Activated CD8-positive, alpha-beta memory T cell treated with anti-CD3 and anti-CD28 coated beads, Interleukin-2, amount 10 ng/mL, durations not matched to agents 7 days and 5 days (primary cell): Measurements from ENCODE around the gene NBR1. TPM values are rescaled to one million over a fixed set of nuclear protein-coding genes. Genes with fewer than 3 reads are reported as not detected.

ENCODE experiments used
- ATAC-seq: fragments of 150-1000 bp; cut with Tn5 transposase; one replicate; pipeline ENCODE4 v1.10.0; 2021; ENCODE audit warnings: moderate library complexity
- CTCF ChIA-PET: fragments of 350-600 bp; sonication (Branson Sonifier 250); formaldehyde crosslinking; loops from one replicate; lab custom pipeline; 2021; ENCODE audit warnings: antibody characterized with exemption; lab: Charles Lee
- DNase-seq: peaks from one replicate; pipeline ENCODE4 v3.0.0-alpha.2; 2020
- H3K27ac Mint-ChIP-seq: one replicate; pipeline ENCODE4 v1.8.0; 2021; ENCODE audit warnings: mild to moderate bottlenecking, mixed read lengths
- H3K27me3 Mint-ChIP-seq: one replicate; pipeline ENCODE4 v1.8.0; 2021; ENCODE audit warnings: mixed read lengths
- H3K36me3 Mint-ChIP-seq: one replicate; pipeline ENCODE4 v1.8.0; 2021; ENCODE audit warnings: mild to moderate bottlenecking, mixed read lengths
- H3K4me1 Mint-ChIP-seq: one replicate; pipeline ENCODE4 v1.8.0; 2021; ENCODE audit warnings: mixed read lengths
- H3K4me3 Mint-ChIP-seq: one replicate; pipeline ENCODE4 v1.8.0; 2021; ENCODE audit warnings: mild to moderate bottlenecking, moderate library complexity, mixed read lengths
- H3K9me3 Mint-ChIP-seq: one replicate; pipeline ENCODE4 v1.8.0; 2022; ENCODE audit warnings: low read depth, mixed read lengths
- total RNA-seq, 2 experiments: library from RNA; stranded (reverse); gene quantifications; one replicate each; pipeline ENCODE4 v1.2.3, GENCODE V29; 2021

Gene NBR1
- total RNA-seq, 2 experiments from 2014 or later = 46.0 to 53.0 TPM

DNA sequence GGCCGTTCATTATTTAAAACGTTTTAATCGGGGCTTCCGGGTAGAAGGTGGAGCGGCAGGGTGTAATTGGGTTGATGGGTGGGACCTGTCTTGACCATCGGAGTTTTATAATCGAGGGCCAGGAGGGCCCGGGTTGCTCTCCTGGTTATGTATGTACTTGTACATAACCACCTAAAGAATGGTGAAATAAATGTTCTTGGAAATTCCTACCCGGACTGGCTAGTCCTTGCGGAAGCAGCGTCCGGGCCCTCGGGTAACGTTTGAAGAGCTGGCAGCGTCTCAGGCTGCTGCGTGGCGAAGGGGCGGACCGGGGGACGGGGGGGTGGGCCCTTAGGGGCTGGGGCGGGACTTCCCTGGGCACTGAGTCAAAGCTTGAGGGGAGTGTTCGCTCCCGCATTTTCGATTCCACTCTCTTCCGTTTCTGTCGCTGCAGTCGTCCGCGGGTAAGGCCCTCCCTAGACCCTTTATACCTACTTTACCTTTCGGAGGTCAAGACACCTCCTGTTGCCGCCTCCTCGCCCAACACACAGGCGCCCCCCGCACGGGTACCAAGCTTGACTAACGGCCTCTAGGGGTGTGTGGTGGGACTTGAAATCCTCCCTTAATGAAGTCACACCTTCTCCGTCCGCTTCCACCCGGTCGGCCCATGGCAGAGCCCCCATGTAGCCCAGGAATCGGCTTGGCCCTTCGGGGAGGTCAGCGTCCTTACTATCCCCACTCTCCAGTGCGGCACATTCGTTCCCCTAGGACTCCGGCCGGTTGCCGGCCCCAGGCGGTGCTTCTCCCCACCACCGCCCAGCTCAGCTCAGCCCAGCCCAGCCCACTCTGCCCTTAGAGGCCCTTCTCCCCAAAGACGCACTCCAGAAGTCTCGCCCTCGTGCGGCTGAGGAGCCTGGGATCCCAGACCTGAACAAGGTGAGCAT lies 40.7 kb downstream of the NBR1 start, which contains the start of gene TMEM106A:
Gene TMEM106A, plus strand, starts transcription at position 396 of the 923 bp plus-strand sequence. CDS start 1,167 bp downstream, outside the sequence.
- Mint-ChIP-seq H3K27ac (peak within 1 kb of the TSS; percentile 91), H3K36me3 (peaks cover 31% of the 10 kb centered on the region), H3K4me3 (peak within 1 kb of the TSS; percentile 86), H3K27me3 (no peaks in the 10 kb centered on the region), H3K4me1 (peaks cover 31% of the 10 kb centered on the region), H3K9me3 (no peaks in the 10 kb centered on the region)
- DNase-seq (peak; percentile 86), ATAC-seq (peak; percentile 94)
- CTCF ChIA-PET = interaction anchor here (0.7 to 2.4 kb wide), 13 partner anchors 8 to 214 kb away, joined by 3 to 7 read pairs (median 4); partner anchors contain the start of genes NBR1 and RPL27

DNA sequence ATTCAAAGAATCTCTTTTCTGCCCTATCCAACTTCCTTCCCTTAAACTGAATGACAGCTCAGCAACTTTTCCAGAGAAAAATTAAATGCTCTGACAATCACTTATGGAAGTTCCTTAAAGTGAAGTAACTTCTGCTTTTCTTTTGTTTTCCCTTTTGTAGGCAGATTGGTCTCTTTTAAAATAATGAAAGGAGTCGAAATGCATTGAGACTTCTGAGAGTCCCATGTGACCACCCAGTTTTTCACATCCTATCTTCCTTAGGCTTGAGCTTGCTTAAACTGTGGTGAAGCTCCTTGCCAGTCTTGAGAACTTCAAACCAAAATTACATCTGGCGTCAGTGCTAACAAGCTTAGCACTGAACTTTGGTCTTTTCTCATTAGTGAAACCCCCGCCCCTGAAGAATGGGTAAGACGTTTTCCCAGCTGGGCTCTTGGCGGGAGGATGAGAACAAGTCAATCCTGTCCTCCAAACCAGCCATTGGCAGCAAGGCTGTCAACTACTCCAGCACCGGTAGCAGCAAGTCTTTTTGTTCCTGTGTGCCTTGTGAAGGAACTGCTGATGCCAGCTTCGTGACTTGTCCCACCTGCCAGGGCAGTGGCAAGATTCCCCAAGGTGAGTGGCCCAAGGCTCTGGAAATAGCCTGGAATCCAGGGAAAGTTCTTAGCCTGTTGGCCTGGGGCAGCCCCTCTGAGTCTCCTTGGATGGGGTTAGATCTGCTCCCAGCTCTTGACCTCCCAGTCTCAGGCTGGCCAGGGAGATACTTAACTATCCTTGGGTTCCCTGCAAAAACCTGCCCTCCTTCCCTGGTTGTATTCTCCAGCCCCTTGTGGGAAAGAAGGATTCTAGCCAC lies 41.9 kb downstream of the NBR1 start:
- peaks cover 35% of the 10 kb centered on the region for H3K4me1 Mint-ChIP-seq
- H3K36me3 Mint-ChIP-seq = peaks cover 34% of the 10 kb centered on the region

DNA sequence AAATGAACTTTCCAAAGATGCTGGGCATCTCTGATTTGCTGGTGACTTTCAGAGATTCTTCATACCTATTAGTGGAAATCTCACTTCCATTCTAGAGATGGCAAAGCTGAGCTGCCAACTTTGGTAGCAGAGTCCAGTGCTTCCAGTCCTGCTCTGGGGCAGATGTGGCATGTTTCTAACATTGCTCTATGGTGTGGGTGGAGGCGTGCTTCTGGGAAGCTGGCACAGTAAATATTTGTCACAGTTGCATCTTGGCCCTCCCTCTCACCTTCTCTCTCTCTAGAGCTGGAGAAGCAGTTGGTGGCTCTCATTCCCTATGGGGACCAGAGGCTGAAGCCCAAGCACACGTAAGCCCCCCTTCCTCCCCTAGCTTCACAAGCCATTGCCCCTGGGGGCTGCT lies 42.5 kb downstream of the NBR1 start:
- Mint-ChIP-seq H3K9me3 (no peaks in the 10 kb centered on the region), H3K4me1 (peaks cover 37% of the 10 kb centered on the region), H3K27ac (no peak overlapping the region), H3K36me3 (peaks cover 30% of the 10 kb centered on the region), H3K4me3 (peak overlapping the region; percentile 86), H3K27me3 (no peaks in the 10 kb centered on the region)
- no peak for DNase-seq
- CTCF ChIA-PET = interaction anchor here (0.7 to 2.4 kb wide), 3 partner anchors 189 to 411 kb away, joined by 3 to 6 read pairs (median 3); partner anchors contain the start of gene RPL27
- ATAC-seq = no peak

More for the DNA sequence above, 41.9 kb downstream of the NBR1 start:
- H3K9me3 Mint-ChIP-seq = no peaks in the 10 kb centered on the region
- H3K27ac Mint-ChIP-seq = peak overlapping the region; percentile 91
- H3K4me3 Mint-ChIP-seq = peak overlapping the region; percentile 86
- no peak for ATAC-seq
- no peaks in the 10 kb centered on the region for H3K27me3 Mint-ChIP-seq
- CTCF ChIA-PET = interaction anchor here (0.7 to 2.4 kb wide), 7 partner anchors 14 to 411 kb away, joined by 3 to 7 read pairs (median 3); partner anchors contain the start of gene RPL27
- no peak for DNase-seq

DNA sequence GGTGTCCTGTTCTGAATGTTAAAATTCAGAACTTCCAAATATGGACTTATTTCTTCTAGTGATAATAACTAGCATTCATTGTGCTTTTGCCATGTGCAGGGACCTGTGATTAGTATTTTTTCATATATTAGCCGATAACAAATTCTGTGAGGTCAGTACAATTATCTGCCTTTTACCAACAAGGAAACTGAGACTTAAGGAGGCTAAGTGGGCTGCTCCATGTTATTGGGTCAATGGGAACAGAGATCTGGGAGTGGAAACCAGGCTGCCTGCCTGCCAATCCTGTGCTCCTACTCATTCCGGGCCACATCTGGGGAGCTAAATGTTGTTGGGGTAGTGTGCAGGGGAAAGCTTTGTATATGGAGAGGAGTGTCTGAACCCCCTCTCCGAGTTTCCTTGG lies 44.3 kb downstream of the NBR1 start:
- no peak overlapping the region for H3K27ac Mint-ChIP-seq
- H3K9me3 Mint-ChIP-seq = no peaks in the 10 kb centered on the region
- H3K36me3 Mint-ChIP-seq = peaks cover 24% of the 10 kb centered on the region
- H3K4me1 Mint-ChIP-seq = peaks cover 35% of the 10 kb centered on the region
- CTCF ChIA-PET = interaction anchor here (0.9 to 1.0 kb wide), 2 partner anchors 9 to 101 kb away, joined by 3 read pairs; no protein-coding TSS in a partner anchor
- DNase-seq = no peak
- H3K27me3 Mint-ChIP-seq = no peaks in the 10 kb centered on the region
- H3K4me3 Mint-ChIP-seq = no peak overlapping the region
- no peak for ATAC-seq

DNA sequence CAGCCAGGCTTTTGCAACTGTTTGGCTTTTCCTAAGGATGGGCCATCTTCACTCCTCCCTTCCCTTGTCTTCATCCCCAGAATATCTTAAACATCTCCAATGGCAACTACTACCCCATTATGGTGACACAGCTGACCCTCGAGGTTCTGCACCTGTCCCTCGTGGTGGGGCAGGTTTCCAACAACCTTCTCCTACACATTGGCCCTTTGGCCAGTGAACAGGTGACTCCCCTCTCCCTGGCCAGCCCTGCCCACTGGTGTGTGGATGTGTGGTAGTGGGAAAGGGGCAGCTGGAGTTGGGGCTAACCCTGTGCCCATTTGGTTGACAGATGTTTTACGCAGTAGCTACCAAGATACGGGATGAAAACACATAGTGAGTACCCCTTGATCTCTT lies 45.4 kb downstream of the NBR1 start:
- Mint-ChIP-seq H3K4me1 (peaks cover 28% of the 10 kb centered on the region), H3K4me3 (no peak overlapping the region), H3K27me3 (no peaks in the 10 kb centered on the region), H3K27ac (no peak overlapping the region), H3K9me3 (no peaks in the 10 kb centered on the region), H3K36me3 (peaks cover 24% of the 10 kb centered on the region)
- no peak for DNase-seq
- ATAC-seq = no peak
- CTCF ChIA-PET = interaction anchor here (1.0 to 1.5 kb wide), 2 partner anchors 8 to 10 kb away, joined by 3 read pairs; no protein-coding TSS in a partner anchor

DNA sequence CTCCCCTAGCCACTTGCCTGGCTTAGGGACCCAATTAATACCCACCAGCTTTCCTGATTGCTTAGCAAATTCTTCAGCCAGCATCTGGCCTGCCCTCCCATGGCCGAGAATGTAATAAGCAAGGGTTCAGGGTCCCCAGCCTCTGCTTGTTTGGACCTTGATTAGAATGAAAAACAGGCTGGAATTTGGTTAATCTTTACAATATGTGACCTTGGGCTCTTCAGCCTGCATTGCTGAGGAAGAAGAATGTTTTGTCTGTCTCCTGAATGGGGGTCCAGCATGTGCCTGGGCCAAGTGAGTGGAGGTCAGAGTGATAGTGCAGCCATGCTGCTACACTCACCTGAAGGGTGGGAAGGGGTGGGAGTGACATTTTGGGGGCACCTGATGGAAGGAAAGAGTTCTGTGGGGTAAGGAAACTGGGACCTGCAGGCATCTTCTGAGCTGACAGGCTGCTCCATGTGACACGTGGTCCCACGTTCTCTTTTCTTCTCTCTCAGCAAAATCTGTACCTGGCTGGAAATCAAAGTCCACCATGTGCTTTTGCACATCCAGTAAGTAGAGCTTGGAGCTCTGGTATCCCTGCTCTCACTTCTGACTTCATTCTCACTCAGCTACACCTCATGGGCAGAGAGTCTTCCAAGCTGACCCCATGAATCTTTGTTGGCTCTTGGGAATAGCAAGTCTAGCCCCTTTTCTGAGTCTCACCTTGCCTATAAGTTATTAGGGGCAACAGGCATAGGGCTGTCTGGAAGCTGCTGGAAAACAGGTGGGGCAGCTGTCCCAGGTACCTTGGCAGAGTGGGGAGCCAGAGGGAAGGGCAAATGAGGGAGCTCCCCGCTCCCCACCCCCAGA lies 46.0 kb downstream of the NBR1 start:
- H3K4me1 Mint-ChIP-seq = peaks cover 28% of the 10 kb centered on the region
- ATAC-seq (no peak), DNase-seq (no peak)
- H3K27me3 Mint-ChIP-seq = no peaks in the 10 kb centered on the region
- no peak overlapping the region for H3K4me3 Mint-ChIP-seq
- no peak overlapping the region for H3K27ac Mint-ChIP-seq
- no peaks in the 10 kb centered on the region for H3K9me3 Mint-ChIP-seq
- peaks cover 24% of the 10 kb centered on the region for H3K36me3 Mint-ChIP-seq
- CTCF ChIA-PET = interaction anchor here (1.5 kb wide), 1 partner anchor 10 kb away, joined by 3 read pairs; no protein-coding TSS in a partner anchor

DNA sequence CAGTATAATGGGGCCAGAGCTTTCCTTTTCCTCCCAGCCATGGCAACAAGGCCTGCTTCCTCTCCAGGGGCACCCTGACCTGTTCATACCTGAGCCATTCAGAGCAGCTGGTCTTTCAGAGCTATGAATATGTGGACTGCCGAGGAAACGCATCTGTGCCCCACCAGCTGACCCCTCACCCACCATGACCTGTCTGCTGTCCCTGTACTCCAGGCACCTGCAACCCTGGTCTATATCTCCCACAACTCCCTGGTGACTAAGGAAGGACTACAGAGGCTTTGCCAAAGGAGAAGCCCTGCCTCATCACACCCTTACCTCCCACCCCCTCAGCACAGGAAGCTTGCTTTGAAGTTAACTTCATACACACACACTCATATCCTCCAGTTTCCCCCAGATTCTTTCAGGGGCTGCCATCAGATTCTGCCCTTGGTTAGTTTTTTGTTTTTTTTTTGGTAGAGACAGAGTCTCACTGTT lies 46.6 kb downstream of the NBR1 start:
- no peak for ATAC-seq
- H3K4me3 Mint-ChIP-seq = no peak overlapping the region
- H3K36me3 Mint-ChIP-seq = peaks cover 22% of the 10 kb centered on the region
- no peak overlapping the region for H3K27ac Mint-ChIP-seq
- H3K9me3 Mint-ChIP-seq = no peaks in the 10 kb centered on the region
- no peak for DNase-seq
- no peaks in the 10 kb centered on the region for H3K27me3 Mint-ChIP-seq
- CTCF ChIA-PET = interaction anchor here (1.5 kb wide), 1 partner anchor 9 kb away, joined by 3 read pairs; no protein-coding TSS in a partner anchor
- peaks cover 25% of the 10 kb centered on the region for H3K4me1 Mint-ChIP-seq

DNA sequence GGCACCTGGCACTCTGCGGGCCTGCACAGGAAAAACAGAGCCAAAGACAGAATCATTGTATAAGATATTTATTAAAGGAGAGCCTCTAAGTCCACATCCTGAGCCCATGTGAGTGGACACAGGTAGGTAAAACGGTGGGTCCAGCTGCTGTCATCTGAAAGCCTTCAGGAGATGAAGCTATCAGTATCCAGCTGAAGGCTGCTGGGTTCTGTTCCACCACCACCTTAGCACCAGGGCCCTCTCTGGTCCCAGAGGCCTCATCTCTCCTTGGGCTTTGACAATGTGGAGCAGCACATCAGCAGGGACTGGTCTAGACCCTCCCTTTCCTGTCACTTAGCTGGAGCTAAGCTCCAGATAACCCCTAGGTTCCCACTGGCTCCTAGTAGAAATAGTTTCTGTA lies 48.0 kb downstream of the NBR1 start:
- Mint-ChIP-seq H3K27me3 (no peaks in the 10 kb centered on the region), H3K4me1 (peaks cover 12% of the 10 kb centered on the region), H3K4me3 (no peak overlapping the region), H3K9me3 (no peaks in the 10 kb centered on the region), H3K27ac (no peak overlapping the region), H3K36me3 (peaks cover 20% of the 10 kb centered on the region)
- DNase-seq (no peak), ATAC-seq (no peak)
- CTCF ChIA-PET = interaction anchor here (1.4 kb wide), 1 partner anchor 8 kb away, joined by 6 read pairs; no protein-coding TSS in a partner anchor

DNA sequence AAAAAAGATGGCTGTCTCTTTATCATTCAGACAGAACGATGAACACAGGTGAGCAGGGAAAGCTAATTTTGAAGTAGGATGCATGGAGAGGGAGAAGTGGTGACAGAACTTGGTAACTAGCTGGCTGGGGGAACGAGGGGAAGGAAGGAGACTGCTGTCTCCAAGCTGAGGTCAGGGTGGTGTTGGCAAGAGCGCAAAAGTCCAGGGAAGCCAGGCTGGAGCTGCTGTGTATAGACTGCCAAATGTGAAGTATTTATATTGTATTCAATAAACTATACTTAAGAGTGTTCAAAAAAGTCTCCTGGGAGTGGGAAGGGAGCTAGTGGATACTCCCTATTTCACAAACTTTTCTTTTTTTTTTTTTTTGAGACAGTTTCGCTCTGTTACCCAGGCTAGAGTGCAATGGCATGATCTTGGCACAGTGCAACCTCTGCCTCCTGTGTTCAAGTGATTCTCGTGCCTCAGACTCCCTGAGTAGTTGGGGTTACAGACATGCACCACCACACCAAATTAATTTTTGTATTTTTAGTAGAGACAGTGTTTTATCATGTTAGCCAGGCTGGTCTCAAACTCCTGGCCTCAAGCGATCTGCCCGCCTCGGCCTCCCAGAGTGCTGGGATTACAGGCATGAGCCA lies 48.8 kb downstream of the NBR1 start:
- peaks cover 15% of the 10 kb centered on the region for H3K4me1 Mint-ChIP-seq

DNA sequence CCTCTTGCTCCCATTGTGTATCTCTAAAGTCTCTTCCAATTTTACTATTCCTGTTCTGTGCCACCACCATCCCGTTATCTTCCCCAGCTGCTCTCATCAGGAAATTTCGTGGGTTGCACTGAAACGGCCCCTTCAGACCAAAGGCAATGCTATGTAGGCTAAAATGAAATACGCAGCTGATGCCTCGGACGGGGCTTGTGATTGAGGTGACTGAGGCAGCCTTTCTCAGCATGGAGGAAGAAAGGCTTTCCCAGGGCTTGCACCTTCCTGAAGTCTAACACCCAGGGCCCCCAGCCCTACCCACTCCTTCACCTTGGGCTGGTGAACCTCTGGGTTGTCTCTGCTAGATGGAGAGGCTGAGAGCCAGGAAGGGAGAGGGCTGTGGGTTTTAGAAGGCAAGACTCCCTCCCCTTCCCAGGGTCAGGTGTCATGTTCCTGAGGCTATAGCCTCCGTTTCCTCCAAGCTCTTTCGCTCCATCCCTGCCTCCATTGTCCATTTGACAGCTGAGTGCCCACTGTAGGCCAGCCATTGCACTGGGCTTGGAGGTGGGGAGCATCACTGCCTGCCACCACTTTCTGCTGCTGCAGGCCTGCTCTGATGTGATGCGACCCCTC lies 49.6 kb downstream of the NBR1 start:
- Mint-ChIP-seq H3K27me3 (no peaks in the 10 kb centered on the region), H3K36me3 (peaks cover 15% of the 10 kb centered on the region), H3K9me3 (no peaks in the 10 kb centered on the region), H3K27ac (no peak overlapping the region), H3K4me1 (peaks cover 15% of the 10 kb centered on the region), H3K4me3 (no peak overlapping the region)
- CTCF ChIA-PET = interaction anchor here (1.4 kb wide), 1 partner anchor 10 kb away, joined by 6 read pairs; no protein-coding TSS in a partner anchor
- no peak for ATAC-seq
- DNase-seq = no peak

More for the DNA sequence above, 48.8 kb downstream of the NBR1 start:
- H3K27ac Mint-ChIP-seq = no peak overlapping the region
- no peaks in the 10 kb centered on the region for H3K9me3 Mint-ChIP-seq
- CTCF ChIA-PET = interaction anchor here (1.4 kb wide), 1 partner anchor 9 kb away, joined by 6 read pairs; no protein-coding TSS in a partner anchor
- no peak overlapping the region for H3K4me3 Mint-ChIP-seq
- H3K36me3 Mint-ChIP-seq = peaks cover 20% of the 10 kb centered on the region
- H3K27me3 Mint-ChIP-seq = no peaks in the 10 kb centered on the region
- no peak for ATAC-seq
- DNase-seq = no peak

DNA sequence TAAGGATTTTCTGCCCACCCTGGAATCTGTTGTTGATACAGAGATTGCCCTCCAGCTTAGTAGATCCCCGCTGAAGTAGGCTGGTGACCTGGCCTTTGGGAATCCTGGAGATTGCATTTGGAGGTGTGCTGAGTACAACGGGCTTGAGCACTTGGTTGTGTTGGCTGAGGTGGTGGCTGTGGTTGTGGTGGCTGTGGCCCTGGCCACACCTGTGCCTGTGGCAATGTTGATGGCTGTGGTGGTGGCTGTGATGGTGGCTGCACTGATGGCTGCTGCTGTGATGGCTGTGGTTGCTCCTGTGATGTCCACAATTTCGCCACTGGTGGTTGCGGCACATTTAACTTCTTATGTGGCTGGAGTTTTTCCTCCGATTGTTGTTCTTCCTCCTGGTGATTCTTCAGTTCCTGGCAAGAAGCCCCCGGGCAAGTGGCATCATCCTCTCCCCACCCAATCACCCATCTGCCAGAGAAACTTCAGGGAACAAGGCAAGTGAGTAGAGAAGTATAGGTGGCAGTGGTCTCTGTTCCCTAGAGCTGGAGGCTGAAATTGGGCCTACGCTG lies 53.2 kb downstream of the NBR1 start:
- no peak overlapping the region for H3K27ac Mint-ChIP-seq
- H3K9me3 Mint-ChIP-seq = no peaks in the 10 kb centered on the region
- ATAC-seq (no peak), DNase-seq (peak; percentile 25)
- CTCF ChIA-PET = interaction anchor here (0.8 kb wide), 1 partner anchor 8 kb away, joined by 3 read pairs; no protein-coding TSS in a partner anchor
- H3K27me3 Mint-ChIP-seq = no peaks in the 10 kb centered on the region
- H3K4me3 Mint-ChIP-seq = no peak overlapping the region
- H3K36me3 Mint-ChIP-seq = peaks cover 6% of the 10 kb centered on the region
- peaks cover 7% of the 10 kb centered on the region for H3K4me1 Mint-ChIP-seq
